Putamen (tissue), 1 donor: ENCODE results near the gene ZFP36.

Source experiments
- DNase-seq: peaks from one replicate; pipeline ENCODE4 v3.0.0-alpha.2; 2016; ENCODE audit warnings: low spot score

ZFP36 gene

DNA sequence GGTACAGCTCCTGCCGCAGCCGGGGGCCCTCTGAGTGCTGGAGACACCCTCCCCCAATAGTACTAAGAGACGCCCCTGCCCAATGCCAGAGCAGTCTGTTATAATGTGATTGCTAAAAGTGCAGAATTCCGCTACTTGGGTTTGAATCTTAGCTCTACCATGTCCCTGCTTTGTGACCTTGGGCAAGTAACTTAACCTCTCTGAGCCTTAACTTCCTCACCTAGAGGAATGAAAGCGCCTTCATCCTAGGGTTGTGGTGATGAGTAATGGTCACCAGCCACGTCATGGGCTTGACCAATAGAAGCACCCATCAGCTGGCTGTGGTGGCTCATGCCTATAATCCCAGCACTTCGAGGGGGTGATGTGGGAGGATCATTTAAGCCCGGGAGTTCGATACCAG, 12.4 kb downstream of the ZFP36 start:
- no peak for DNase-seq

- DNase-seq, result no peak
Observed at GRCh38 chr19:39420769-39421168, 14.1 kb downstream of the ZFP36 start.

DNA sequence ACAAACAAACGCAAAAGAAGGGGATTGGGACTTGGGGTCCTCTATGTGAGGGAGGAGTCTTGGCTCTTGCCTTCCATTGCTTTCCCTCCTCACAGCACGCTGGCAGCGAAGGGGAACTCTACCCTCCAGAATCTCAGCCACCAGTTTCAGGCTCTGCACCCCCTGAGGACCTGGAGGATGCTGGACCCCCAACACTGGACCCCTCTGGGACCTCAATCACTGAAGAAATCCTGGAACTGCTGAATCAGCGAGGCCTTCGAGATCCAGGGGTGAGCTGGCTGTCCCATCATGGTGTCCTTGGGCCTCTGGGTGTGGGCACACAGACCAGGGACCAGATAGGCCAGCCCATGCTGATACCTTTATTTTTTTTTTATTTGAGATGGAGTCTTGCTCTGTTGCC, 15.4 kb downstream of the ZFP36 start:
- no peak for DNase-seq

DNA sequence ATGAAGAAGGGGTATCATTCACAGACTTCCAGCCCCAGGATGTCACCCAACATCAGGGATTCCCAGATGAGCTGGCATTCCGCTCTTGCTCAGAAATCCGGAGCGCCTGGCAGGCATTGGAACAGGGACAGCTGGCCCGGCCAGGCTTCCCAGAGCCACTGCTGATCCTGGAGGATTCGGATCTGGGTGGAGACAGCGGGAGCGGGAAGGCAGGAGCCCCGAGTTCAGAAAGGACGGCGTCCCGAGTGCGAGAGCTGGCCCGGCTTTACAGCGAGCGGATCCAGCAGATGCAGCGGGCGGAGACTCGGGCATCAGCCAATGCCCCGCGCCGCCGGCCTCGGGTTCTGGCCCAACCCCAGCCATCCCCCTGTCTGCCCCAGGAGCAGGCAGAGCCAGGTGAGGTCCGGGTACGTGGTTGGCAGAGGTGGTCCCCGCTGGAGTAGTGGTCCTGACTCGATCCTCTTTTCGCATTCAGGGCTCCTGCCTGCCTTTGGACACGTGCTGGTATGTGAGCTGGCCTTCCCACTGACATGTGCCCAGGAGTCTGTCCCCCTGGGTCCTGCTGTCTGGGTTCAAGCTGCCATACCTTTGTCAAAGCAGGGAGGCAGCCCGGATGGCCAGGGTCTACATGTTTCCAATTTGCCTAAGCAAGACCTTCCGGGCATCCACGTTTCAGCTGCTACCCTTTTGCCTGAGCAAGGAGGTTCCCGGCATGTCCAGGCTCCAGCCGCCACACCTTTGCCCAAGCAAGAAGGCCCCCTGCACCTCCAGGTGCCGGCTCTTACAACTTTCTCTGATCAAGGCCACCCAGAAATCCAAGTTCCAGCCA, 16.8 kb downstream of the ZFP36 start:
- no peak for DNase-seq

DNA sequence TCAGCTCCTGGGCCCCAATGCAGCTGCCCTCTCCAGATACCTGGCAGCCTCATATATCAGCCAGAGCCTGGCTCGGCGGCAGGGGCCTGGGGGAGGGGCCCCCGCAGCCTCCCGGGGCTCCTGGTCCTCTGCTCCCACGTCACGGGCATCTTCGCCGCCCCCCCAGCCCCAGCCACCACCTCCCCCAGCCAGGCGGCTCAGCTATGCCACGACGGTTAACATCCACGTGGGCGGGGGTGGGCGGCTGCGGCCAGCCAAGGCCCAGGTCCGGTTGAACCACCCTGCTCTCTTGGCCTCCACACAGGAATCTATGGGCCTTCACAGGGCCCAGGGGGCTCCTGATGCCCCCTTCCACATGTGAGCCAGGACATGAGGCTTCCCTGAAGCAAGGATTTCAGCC, 18.3 kb downstream of the ZFP36 start:
- no peak for DNase-seq

GRCh38 chr19:39425744-39426143, 19.1 kb downstream of the ZFP36 start:
- no peak for DNase-seq

DNA sequence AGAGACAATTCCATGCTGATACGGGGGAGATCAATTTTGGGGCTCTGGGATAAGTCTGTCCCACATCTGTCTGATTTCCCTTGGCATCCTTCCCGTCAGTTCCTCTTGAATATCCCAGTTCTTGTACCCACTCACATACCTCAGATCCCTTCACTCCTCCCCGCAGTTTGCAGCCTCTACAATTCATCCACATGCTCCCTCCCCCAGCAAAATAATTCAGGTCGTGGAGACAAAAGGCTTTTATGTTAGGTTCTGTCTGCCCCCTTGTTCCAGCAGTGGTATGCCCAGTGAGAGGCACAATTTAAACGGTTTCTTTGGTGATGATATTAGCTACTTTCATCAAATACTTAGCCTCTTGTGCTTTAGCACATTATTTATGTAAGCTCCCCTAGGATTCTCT, 19.5 kb downstream of the ZFP36 start:
- no peak for DNase-seq

DNA sequence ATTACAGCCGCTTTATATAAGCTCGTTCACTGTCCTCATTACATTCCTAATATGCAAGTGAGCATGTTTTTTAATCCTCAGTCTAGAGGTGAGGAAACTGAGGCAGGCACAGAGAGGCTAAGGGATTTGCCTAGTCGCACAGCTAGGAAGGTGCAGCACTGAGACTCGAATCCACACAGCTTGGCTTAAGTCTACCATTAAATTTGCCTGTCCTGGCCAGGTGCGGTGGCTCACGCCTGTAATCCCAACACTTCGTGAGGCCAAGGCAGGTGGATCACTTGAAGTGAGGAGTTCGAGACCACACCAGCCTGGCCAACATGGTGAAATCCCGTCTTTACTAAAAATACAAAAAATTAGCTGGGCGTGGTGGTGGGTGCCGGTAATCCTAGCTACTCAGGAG, 21.1 kb downstream of the ZFP36 start:
- DNase-seq, result no peak

GRCh38 chr19:39428283-39429112, 21.9 kb downstream of the ZFP36 start:
- no peak for DNase-seq

- DNase-seq, result no peak
Observed at GRCh38 chr19:39430675-39431593, 24.3 kb downstream of the ZFP36 start.

DNA sequence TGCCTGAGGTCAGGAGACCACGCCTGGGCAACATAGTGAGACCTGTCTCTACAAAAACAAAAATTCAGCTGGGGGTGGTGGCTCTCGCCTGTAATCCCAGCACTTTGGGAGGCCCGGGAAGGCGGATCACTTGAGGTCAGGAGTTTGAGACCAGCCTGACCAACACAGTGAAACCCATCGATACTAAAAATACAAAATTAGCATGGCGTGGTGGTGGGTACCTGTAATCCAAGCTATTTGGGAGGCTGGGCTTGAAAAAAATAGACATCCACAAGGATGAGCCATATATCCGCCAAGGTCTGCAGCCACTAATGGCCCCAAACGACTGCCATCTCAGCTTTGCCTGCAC, 26.0 kb downstream of the ZFP36 start:
- DNase-seq, result no peak

GRCh38 chr19:39433480-39434079, 26.9 kb downstream of the ZFP36 start:
- no peak for DNase-seq

DNA sequence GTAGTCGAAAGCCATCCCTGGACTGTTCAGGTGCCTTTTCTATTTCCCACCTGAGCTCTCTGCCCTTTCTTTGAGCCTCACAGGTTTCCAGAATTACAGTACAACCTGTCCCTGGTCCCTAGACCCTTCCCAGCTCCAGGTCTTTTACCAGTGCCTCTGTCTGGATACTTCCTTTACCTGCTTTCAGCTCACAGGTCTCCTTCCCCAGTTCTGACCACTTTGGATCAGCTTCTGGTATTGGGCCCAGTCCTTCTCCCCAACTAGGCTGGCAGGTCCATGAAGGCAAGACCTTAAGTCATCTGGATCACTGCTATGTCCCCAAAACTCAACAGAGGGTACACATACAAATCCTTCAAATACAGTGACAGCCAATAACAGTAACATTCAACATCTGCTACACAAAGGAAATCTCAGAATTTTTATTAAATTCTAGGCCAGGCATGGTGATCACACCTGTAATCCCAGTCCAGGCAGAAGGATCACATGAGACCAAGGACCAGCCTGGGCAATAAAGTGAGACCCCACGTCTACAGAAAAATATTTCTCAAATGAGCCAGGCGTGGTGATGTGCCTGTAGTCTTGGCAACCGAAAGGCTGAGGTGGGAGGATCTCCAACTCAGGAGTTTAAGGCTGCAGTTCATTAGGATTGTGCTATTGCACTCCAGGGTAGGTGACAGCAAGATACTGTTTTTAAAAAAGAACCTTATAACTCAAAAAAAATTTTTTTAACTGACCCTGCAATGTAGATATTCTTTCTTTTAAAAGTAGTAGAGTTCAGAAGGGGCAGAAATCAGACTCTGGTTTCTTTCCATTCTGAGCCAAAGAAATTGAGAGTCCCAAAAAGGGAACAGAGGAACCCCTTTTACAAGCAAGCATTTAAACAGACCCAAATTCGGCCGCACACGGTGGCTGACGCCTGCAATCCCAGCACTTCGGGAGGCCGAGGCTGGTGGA, 27.8 kb downstream of the ZFP36 start:
- no peak for DNase-seq

DNA sequence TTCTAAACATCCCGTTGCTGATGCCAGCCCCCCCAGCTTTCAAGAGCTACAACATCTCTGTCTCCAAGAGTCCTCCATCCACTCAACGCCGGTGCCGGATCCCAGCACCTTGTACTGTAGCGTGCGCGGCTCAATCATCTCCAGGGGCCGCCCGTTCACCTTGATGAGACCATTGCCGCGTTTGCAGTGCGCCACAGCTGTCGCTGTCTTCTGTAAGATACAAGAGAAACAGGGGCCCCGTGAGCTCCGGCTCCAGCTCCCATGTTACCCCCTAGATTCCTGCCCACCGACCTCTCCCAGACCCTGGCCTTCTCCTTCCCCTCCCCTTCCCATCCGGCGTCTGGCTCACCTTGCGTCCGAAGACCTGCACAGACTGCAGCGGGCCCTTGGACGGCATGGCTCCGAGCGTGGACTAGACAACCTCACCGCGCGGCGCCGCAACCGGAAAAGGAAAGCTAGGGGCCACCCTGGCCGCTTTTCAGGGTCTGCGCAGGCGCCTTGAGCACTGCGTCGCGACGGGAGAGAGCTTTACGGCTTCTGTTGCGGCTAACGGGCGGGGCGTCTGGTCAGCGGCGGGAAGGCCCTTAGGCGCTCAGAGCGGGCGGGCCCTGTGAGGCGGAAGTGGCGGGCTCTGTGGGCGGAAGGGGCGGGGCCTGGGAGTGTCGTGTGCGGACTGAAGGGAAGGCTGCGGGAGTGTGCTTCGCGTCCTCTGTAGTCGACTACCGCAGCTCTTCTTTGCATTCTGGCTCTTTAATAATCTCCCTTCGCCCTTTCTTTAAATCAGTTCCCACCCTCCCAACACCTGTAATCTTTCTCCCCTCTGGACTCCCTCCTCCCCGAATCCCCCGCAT, 29.1 kb downstream of the ZFP36 start, which contains the start of gene RPS16:
TSS of gene RPS16 (minus strand) at position 451 of the 851 bp plus-strand sequence. CDS start at position 397, 54 bp downstream.
- DNase-seq, result peak; percentile 99

- DNase-seq, result no peak
Observed at GRCh38 chr19:39436350-39436716, 29.7 kb downstream of the ZFP36 start.

DNA sequence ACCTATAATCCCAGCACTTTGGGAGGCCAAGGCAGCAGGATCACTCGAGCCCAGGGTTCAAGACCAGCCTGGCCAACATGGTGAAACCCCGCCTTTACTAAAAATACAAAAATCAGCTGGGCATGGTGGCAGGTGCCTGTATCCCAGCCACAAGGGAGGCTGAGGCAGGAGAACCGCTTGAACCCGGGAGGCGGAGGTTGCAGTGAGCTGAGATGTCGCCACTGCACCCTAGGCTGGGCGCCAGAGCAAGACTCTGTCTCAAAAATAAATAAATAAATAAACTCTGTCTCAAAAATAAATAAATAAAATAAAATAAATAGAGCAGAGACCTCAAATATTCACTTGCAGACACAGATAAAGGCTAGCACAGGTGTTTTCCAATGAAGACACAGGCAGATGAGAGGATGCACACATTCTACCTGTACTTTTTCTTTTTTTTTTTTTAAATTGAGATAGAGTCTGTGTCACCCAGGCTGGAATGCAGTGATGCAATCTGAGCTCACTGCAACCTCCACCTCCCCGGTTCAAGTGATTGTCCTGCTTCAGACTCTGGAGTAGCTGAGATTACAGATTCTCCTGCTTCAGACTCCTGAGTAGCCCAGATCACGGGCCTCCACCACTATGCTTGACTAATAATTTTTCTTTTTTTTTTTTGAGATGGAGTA, 31.8 kb downstream of the ZFP36 start:
- DNase-seq, result no peak

- DNase-seq, result no peak
Observed at GRCh38 chr19:39444598-39445195, 38.0 kb downstream of the ZFP36 start.

GRCh38 chr19:39445196-39446111, 38.8 kb downstream of the ZFP36 start, which contains the start of gene SUPT5H:
Gene SUPT5H (plus strand): TSS chr19:39445582. CDS start chr19:39445891, 309 bp downstream.
- peak; percentile 97 for DNase-seq
